CD4-positive, alpha-beta T cell (primary cell): ENCODE measurements around the gene TFPI. TPM values are rescaled to one million over a fixed set of nuclear protein-coding genes. Genes with fewer than 3 reads are reported as not detected.

ENCODE experiments used
- ATAC-seq: fragments of 200-7000 bp; cut with Tn5 transposase; one replicate; pipeline ENCODE4 v1.10.0; 2022; ENCODE audit warnings: mild to moderate bottlenecking; ENCODE audit not compliant: poor library complexity
- CTCF ChIA-PET: fragments of 350-600 bp; sonication (Branson Sonifier 250); formaldehyde crosslinking; loops from one replicate; lab custom pipeline; 2021; ENCODE audit warnings: antibody characterized with exemption, inconsistent platforms; lab: Charles Lee
- POLR2A ChIA-PET: fragments of 350-600 bp; sonication (Branson Sonifier 250); formaldehyde crosslinking; loops from one replicate; lab custom pipeline; 2021; ENCODE audit warnings: antibody characterized with exemption, inconsistent platforms; lab: Charles Lee
- DNase-seq, 14 experiments: peaks; one replicate each; pipeline ENCODE4 v3.0.0-alpha.2; 2013 to 2020; ENCODE audit warnings: mixed read lengths in 2 of 14
- H3K27ac ChIP-seq, 2 donors: one replicate each; pipeline versions ENCODE4 v1.5.1 to v1.7.0; 2013; ENCODE audit warnings: low read length in 2 of 2, low read depth in 1 of 2, mild to moderate bottlenecking in 1 of 2
- H3K27me3 ChIP-seq, 2 experiments: 1 replicate in 1 of 2; 2 replicates in 1 of 2; pipeline versions ENCODE4 v1.6.1 to v1.7.0; 2013; ENCODE audit warnings: low read length in 2 of 2, control low read depth in 1 of 2, mild to moderate bottlenecking in 1 of 2, moderate library complexity in 1 of 2; ENCODE audit not compliant: insufficient read depth in 2 of 2, control insufficient read depth in 1 of 2
- H3K36me3 ChIP-seq: one replicate; pipeline ENCODE4 v1.6.1; 2013; ENCODE audit warnings: low read length, control low read depth; ENCODE audit not compliant: insufficient read depth
- H3K4me1 ChIP-seq: one replicate; pipeline ENCODE4 v1.6.1; 2013; ENCODE audit warnings: low read length, control low read depth; ENCODE audit not compliant: insufficient read depth
- H3K4me3 ChIP-seq: one replicate; pipeline ENCODE4 v1.5.1; 2013; ENCODE audit warnings: mild to moderate bottlenecking, low read length, moderate library complexity
- H3K9me3 ChIP-seq, 2 experiments: 1 replicate in 1 of 2; 2 replicates in 1 of 2; pipeline versions ENCODE4 v1.6.1 to v1.7.0; 2013; ENCODE audit warnings: low read length in 2 of 2, mild to moderate bottlenecking in 2 of 2, control low read depth in 1 of 2, moderate library complexity in 1 of 2; ENCODE audit not compliant: control insufficient read depth in 1 of 2, insufficient read depth in 1 of 2
- H3K27ac Mint-ChIP-seq: one replicate; pipeline ENCODE4 v1.8.0; 2020; ENCODE audit warnings: mixed read lengths
- H3K27me3 Mint-ChIP-seq: one replicate; pipeline ENCODE4 v1.8.0; 2021; ENCODE audit warnings: mixed read lengths
- H3K36me3 Mint-ChIP-seq: one replicate; pipeline ENCODE4 v1.8.0; 2021; ENCODE audit warnings: low read depth, mixed read lengths
- H3K4me1 Mint-ChIP-seq: one replicate; pipeline ENCODE4 v1.8.0; 2021; ENCODE audit warnings: low read depth, mixed read lengths
- H3K4me3 Mint-ChIP-seq: one replicate; pipeline ENCODE4 v1.8.0; 2020; ENCODE audit warnings: mild to moderate bottlenecking, mixed read lengths
- H3K9me3 Mint-ChIP-seq: one replicate; pipeline ENCODE4 v1.8.0; 2020; ENCODE audit warnings: mixed read lengths
- intact Hi-C, 2 experiments: fragments of 100-400 bp; cut with DNase I in 1 of 2; cut with micrococcal nuclease in 1 of 2; formaldehyde crosslinking; loops; one replicate each; pipeline versions ENCODE4 v1.15.1 to v1.9.0; 2023 to 2025; cut with DNase I, micrococcal nuclease
- total RNA-seq, 174 experiments: library from RNA in 2 of 174; stranded (reverse) in 2 of 174; gene quantifications; one replicate each; pipeline ENCODE4 v1.2.3 and lab custom pipeline; 2021 to 2026
- TF ChIP-seq, protein P1 (sequence below): fragments of 200-600 bp; IDR thresholded peaks from one replicate; pipeline ENCODE4 v1.8.0; 2022; ENCODE audit warnings: antibody characterized with exemption, mild to moderate bottlenecking

Gene TFPI
- total RNA-seq, 2 experiments from 2014 or later = 0.17 TPM; not detected in 1

GRCh38 chr2:187459256-187459655 lies 95.0 kb downstream of the TFPI start:
- no peaks in the 10 kb centered on the region for H3K36me3 ChIP-seq
- no peaks in the 10 kb centered on the region for H3K9me3 ChIP-seq
- no peak for ATAC-seq
- no peaks in the 10 kb centered on the region for H3K9me3 Mint-ChIP-seq
- H3K4me1 ChIP-seq = no peaks in the 10 kb centered on the region
- H3K36me3 Mint-ChIP-seq = no peaks in the 10 kb centered on the region
- H3K4me3 ChIP-seq = no peak overlapping the region
- H3K4me3 Mint-ChIP-seq = no peak overlapping the region
- no peak overlapping the region for H3K27ac Mint-ChIP-seq
- TF ChIP-seq, protein P1, sequence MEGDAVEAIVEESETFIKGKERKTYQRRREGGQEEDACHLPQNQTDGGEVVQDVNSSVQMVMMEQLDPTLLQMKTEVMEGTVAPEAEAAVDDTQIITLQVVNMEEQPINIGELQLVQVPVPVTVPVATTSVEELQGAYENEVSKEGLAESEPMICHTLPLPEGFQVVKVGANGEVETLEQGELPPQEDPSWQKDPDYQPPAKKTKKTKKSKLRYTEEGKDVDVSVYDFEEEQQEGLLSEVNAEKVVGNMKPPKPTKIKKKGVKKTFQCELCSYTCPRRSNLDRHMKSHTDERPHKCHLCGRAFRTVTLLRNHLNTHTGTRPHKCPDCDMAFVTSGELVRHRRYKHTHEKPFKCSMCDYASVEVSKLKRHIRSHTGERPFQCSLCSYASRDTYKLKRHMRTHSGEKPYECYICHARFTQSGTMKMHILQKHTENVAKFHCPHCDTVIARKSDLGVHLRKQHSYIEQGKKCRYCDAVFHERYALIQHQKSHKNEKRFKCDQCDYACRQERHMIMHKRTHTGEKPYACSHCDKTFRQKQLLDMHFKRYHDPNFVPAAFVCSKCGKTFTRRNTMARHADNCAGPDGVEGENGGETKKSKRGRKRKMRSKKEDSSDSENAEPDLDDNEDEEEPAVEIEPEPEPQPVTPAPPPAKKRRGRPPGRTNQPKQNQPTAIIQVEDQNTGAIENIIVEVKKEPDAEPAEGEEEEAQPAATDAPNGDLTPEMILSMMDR = no peak
- no peaks in the 10 kb centered on the region for H3K4me1 Mint-ChIP-seq
- no peak for DNase-seq
- ChIA-PET POLR2A (no interaction called here), CTCF (no interaction called here)
- intact Hi-C loops = loop anchor here in 1 of 2 experiments (10.0 kb wide), 1 partner anchor 954 kb away; no protein-coding TSS in a partner anchor
- no peaks in the 10 kb centered on the region for H3K27me3 Mint-ChIP-seq
- no peak overlapping the region for H3K27ac ChIP-seq
- H3K27me3 ChIP-seq = no peaks in the 10 kb centered on the region

DNA sequence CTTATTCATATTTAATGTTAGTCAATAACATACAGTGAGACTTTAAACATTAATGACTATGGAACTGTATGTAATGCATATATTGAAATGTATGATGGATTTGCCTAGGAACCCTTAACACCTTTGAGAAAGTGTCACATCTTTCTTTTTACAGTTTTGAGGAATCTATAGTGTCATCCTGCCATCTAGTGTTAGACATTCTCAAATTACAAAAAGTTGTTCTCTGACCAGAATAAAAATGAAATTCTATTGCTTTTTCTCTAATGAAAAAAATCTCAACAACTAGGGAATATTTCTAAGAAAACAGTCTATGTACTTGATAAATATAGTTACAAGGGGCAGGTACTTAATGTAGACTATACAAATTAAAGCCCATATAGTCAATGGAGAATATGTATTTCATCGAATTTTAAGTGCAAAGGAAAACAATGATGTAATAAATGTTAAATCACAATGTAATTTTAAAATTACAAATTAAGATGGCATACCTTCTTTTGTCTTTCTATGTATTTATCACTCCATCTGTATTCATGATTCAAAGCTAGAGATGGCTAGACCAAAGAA lies 101.1 kb downstream of the TFPI start:
- Histone ChIP-seq H3K4me1 (no peaks in the 10 kb centered on the region), H3K36me3 (no peaks in the 10 kb centered on the region), H3K9me3 (no peaks in the 10 kb centered on the region), H3K27ac (no peak overlapping the region), H3K27me3 (no peaks in the 10 kb centered on the region), H3K4me3 (no peak overlapping the region)
- ChIA-PET CTCF (no interaction called here), POLR2A (no interaction called here)
- Mint-ChIP-seq H3K4me1 (peaks cover 4% of the 10 kb centered on the region), H3K4me3 (no peak overlapping the region), H3K27ac (no peak overlapping the region), H3K9me3 (no peaks in the 10 kb centered on the region), H3K36me3 (no peaks in the 10 kb centered on the region), H3K27me3 (no peaks in the 10 kb centered on the region)
- DNase-seq = peak in 2 of 14 experiments; percentile 9 to 25
- intact Hi-C loops = loop anchor here (2.0 to 10.0 kb wide), 4 partner anchors 590 to 948 kb away; no protein-coding TSS in a partner anchor
- ATAC-seq = no peak
- TF ChIP-seq, protein P1 = no peak

DNA sequence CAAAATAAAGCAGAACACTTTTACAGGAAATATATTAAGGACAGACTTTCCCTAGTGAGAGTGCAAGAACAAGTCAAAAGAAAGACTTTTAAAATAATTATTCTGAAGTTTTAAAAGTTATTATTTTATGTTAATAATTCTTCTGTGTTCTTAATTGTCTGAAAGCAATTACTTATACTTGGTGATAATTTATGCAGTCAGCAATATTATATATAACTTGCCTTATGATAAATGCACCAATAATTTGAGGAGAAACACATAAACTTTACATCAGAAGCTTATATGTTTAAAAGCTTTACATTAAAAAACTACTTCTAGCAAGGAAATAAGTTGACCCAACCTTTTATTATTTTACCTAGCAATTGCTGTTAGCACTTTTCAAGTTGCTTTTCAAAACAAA lies 102.7 kb downstream of the TFPI start:
- Histone ChIP-seq H3K4me3 (no peak overlapping the region), H3K27ac (no peak overlapping the region), H3K27me3 (no peaks in the 10 kb centered on the region), H3K4me1 (no peaks in the 10 kb centered on the region), H3K36me3 (no peaks in the 10 kb centered on the region), H3K9me3 (no peaks in the 10 kb centered on the region)
- ATAC-seq (no peak), DNase-seq (no peak)
- Mint-ChIP-seq H3K27me3 (no peaks in the 10 kb centered on the region), H3K36me3 (no peaks in the 10 kb centered on the region), H3K4me1 (peaks cover 13% of the 10 kb centered on the region), H3K9me3 (no peaks in the 10 kb centered on the region), H3K27ac (no peak overlapping the region), H3K4me3 (no peak overlapping the region)
- ChIA-PET POLR2A (no interaction called here), CTCF (no interaction called here)
- intact Hi-C loops = loop anchor here in 1 of 2 experiments (5.0 to 10.0 kb wide), 2 partner anchors 589 to 947 kb away; no protein-coding TSS in a partner anchor
- TF ChIP-seq, protein P1 = no peak
